Measurements from ENCODE around the gene ABCC3. TPM values are rescaled to one million over a fixed set of nuclear protein-coding genes. Genes with fewer than 3 reads are reported as not detected.

ABCC3 gene
- total and polyA plus RNA-seq, 2 donors (not counting 3 experiments of a cell fraction or from before 2014, with no cell fraction given), result 1.1 to 2.6 TPM

DNA sequence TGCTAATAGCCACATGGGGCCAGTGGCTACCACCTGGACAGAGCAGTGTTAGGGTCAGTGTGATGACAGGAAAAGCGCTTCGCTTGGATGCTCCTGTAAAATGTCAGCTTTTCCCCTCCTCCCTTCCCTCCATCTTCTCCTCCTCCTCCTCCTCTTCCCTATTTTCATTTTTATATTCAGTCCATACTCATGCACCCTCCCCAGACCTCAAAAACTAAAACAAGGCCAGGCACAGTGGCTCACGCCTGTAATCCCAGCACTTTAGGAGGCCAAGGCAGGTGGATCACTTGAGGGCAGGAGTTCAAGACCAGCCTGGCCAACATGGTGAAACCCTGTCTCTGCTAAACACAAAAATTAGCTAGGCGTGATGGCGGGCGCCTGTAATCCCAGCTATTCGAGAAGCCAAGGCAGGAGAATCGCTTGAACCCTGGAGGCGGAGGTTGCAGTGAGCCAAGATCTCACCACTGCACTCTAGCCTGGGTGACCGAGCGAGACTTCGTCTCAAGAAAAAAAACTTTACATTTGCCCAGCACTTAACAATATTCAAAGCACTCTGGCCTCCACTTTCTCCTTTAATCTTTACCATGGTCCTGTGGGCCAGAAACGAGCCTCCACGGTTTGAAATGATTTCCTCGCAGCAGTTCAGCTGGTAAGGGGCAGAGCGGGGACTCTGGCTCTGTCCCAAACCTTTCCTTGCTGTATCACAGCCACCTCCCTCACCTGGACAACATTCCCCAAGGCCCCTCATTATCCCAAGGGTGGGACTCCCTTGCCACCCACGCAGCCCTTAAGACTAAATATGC, 51.2 kb downstream of the ABCC3 start:
- Histone ChIP-seq H3K27ac (ENCODE audit: insufficient read depth, low read depth, low read length) (no peak overlapping the region), H3K27me3 (ENCODE audit: control insufficient read depth in 2 of 2, insufficient read depth in 2 of 2, low read length in 2 of 2) (no peaks in the 10 kb centered on the region), H3K9ac (replicated peaks; ENCODE audit: extremely low read depth, insufficient read depth, low read length) (no peak overlapping the region), H3K9me1 (replicated peaks; ENCODE audit: control insufficient read depth, extremely low read depth, insufficient read depth, low read length) (no peaks in the 10 kb centered on the region), H3K4me1 (ENCODE audit: control insufficient read depth, extremely low read depth, insufficient read depth, low read length) (peaks cover 5% of the 10 kb centered on the region), H3K36me3 (ENCODE audit: control insufficient read depth in 2 of 2, extremely low read depth in 1 of 2, insufficient read depth in 2 of 2, low read length in 2 of 2) (no peaks in the 10 kb centered on the region), H3K4me3 (replicated peaks in 1 of 3; ENCODE audit: insufficient read depth in 1 of 3, low read depth in 1 of 3, low read length in 3 of 3) (no peak overlapping the region), H3K4me2 (ENCODE audit: insufficient read depth, low read length) (no peak overlapping the region), H3K79me2 (ENCODE audit: control insufficient read depth, insufficient read depth, low read length) (no peaks in the 10 kb centered on the region), H4K20me1 (replicated peaks; ENCODE audit: control insufficient read depth, extremely low read depth, insufficient read depth, low read length) (no peaks in the 10 kb centered on the region), H2AFZ (ENCODE audit: low read depth, low read length) (no peak overlapping the region), H3K9me3 (replicated peaks; ENCODE audit: control insufficient read depth, insufficient read depth, low read length) (no peaks in the 10 kb centered on the region)
- dilution Hi-C loops (cut with MboI; ENCODE audit: extremely low pct_ligation_motif_present, low sequenced_read_pairs), result no loop called here
- DNase-seq (ENCODE audit: low read depth, low spot score) (no peak), FAIRE-seq (no peak)
- CTCF ChIA-PET, result interaction anchor here (1.0 to 7.9 kb wide), 5 partner anchors 9 to 135 kb away, joined by 3 to 105 read pairs (median 10); no protein-coding TSS in a partner anchor
- intact Hi-C loops (cut with micrococcal nuclease), result no loop called here
- TF ChIP-seq FOS (IDR thresholded peaks at IDR 0.05; ENCODE audit: borderline replicate concordance, insufficient read depth, low read length), result no peak
- TF ChIP-seq JUN (IDR thresholded peaks at IDR 0.05; ENCODE audit: borderline replicate concordance, insufficient read depth, insufficient read length, low read depth), result no peak
- no peak for TF ChIP-seq MAX (IDR thresholded peaks at IDR 0.05; ENCODE audit: insufficient read depth, insufficient read length)
- TF ChIP-seq POLR2AphosphoS5 (IDR thresholded peaks at IDR 0.05; ENCODE audit: insufficient read depth, low read depth, low read length), result no peak
- no peak for TF ChIP-seq POLR2A (IDR thresholded peaks at IDR 0.05; ENCODE audit: low read depth, low read length)
- no peak for TF ChIP-seq GATA2 (IDR thresholded peaks at IDR 0.05; ENCODE audit: insufficient read depth, insufficient read length, low read depth, low read length)
- no peak for TF ChIP-seq MYC (IDR thresholded peaks at IDR 0.05; ENCODE audit: low read depth, low read length)
- no peak for TF ChIP-seq EZH2 (IDR thresholded peaks at IDR 0.05; ENCODE audit: borderline replicate concordance, low read depth, low read length, severe bottlenecking)
- TF ChIP-seq, protein P1, sequence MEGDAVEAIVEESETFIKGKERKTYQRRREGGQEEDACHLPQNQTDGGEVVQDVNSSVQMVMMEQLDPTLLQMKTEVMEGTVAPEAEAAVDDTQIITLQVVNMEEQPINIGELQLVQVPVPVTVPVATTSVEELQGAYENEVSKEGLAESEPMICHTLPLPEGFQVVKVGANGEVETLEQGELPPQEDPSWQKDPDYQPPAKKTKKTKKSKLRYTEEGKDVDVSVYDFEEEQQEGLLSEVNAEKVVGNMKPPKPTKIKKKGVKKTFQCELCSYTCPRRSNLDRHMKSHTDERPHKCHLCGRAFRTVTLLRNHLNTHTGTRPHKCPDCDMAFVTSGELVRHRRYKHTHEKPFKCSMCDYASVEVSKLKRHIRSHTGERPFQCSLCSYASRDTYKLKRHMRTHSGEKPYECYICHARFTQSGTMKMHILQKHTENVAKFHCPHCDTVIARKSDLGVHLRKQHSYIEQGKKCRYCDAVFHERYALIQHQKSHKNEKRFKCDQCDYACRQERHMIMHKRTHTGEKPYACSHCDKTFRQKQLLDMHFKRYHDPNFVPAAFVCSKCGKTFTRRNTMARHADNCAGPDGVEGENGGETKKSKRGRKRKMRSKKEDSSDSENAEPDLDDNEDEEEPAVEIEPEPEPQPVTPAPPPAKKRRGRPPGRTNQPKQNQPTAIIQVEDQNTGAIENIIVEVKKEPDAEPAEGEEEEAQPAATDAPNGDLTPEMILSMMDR (IDR thresholded peaks at IDR 0.05; ENCODE audit: extremely low read depth in 1 of 2, insufficient read depth in 1 of 2, low read depth in 1 of 2, low read length in 2 of 2), result no peak
- POLR2A ChIA-PET, result no interaction called here
- no TSS peak for BruUV-seq (replicated peaks)

Data from endothelial cell of umbilical vein (primary cell).